GM18909 (cell line): ENCODE measurements around the gene TNRC6A.
"Not testable (repeated sequence)": the region's sequence is repeated elsewhere in the genome, so short reads cannot be mapped to it uniquely, and the experiment has no call there.

Experiments used
- ATAC-seq: cut with Tn5 transposase; IDR thresholded peaks from one replicate; pipeline ENCODE4 v1.9.1; 2021; ENCODE audit warnings: mild to moderate bottlenecking; ENCODE audit not compliant: unreplicated experiment, poor library complexity

The TNRC6A gene

DNA sequence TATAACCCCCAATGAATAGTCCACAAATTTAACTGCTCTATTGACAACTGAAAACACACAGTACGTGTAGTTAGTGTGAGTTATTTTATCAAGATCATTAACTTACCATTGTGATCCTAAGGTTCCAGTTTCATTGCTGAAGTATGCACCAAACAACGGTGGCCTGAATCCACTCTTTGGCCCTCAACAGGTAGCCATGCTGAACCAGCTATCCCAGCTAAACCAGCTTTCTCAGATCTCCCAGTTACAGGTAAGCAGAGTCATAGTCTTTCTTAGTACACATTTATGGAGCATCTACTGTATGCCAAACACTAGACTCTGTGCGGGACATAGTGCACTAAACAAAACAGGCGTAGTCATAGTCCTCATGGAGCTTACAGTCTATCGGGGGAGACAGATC is 76.0 kb downstream of the TNRC6A start:
- ATAC-seq, result no peak

DNA sequence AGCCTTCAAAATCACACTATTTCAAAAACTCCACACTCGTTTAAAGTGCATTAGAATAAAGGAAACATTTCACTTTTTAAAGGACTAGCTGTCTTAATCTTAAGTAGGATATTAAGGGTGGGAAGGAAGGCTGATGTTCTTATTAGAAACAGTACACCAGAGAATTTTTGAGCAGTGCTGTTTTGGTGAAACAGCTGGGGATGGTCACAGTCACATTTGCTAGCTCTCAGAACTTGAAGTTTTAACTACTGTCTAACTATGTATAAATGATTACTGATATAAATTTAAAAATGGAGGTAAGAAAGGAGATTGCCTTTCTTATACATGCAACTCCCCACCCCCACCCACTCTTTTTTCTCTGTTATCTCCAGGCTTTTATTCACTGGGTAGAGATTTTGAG is 77.8 kb downstream of the TNRC6A start:
- ATAC-seq, result no peak

DNA sequence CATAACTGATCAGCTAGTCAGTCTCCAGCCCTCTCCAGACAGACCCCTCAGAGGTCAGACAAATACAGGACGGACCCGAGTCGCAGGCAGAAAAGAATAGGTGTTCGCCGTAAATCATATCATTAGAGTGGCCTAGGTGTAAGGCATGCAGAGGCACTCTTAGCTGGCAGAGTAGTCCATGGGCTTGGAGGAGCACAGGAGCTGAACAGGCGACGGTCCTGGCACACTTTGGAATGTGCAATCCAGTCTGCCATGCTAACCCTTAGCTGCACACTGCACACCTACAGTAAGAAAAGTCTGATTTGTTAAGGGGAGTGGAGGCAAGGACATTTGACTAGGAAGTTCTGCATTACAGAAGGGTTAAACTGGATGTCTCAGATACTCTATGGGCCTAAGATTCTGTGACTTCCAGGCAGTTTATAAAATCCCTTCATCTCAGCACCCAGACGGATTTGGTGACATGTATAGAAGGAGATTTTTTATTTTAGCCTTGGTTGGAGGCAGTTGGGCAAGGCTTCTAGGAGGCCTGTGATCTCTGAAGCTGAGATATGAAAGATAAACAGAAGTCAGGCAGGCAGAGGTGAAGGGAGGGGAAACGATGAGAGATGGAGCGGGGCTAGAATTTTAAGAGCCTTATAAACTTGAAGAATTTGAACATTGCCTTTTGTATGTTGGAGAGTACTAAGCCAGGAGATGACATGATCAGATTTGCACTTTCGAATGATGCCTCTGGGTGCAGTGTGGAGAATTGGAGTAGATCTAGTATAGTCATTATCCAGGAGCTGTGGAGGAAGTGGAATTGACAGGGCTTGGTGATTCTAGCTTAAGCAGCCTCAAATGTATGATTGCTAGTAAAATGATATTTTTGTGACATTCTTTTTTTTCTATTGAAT is 81.7 kb downstream of the TNRC6A start:
- no peak for ATAC-seq

GRCh38 chr16:24812813-24813212 is 83.4 kb downstream of the TNRC6A start:
- not testable (repeated sequence) for ATAC-seq

DNA sequence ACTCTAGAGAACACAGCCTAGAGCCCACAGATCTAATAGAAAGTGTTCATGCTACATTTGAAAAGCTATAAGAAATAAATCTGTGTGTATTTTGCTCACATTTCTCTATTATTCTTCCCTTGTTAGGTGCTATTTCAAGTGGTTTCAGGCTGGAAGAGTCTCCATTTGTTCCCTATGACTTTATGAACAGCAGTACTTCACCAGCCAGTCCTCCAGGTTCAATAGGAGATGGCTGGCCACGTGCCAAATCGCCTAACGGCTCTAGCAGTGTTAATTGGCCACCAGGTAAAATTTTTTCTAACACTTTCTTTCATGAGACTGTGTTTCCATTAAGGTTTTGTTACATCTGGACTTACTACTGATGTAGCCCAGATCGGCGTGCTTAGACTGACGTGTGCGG is 85.6 kb downstream of the TNRC6A start:
- ATAC-seq, result no peak

GRCh38 chr16:24816688-24817087 is 87.2 kb downstream of the TNRC6A start:
- no peak for ATAC-seq

- no peak for ATAC-seq
Measured at GRCh38 chr16:24819462-24820040, 90.1 kb downstream of the TNRC6A start.

DNA sequence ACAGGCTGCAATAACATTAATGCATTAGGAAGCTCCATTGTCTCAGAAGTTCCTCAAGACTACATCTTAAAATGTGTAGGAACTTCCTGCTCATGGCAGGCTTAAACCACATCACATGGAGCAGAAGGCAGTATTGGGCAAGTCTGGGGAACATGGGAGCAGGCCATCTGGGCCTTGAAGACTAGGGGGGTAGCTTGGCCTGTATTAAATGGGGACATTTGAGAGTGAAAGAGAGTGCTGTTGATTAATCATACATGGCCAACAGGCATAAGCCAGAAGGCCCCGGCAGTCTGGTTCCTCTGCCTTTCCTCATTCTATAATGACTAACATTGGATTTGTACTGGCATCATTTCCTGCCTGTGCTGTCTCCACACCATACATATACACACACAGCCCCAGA is 91.1 kb downstream of the TNRC6A start:
- ATAC-seq, result no peak

DNA sequence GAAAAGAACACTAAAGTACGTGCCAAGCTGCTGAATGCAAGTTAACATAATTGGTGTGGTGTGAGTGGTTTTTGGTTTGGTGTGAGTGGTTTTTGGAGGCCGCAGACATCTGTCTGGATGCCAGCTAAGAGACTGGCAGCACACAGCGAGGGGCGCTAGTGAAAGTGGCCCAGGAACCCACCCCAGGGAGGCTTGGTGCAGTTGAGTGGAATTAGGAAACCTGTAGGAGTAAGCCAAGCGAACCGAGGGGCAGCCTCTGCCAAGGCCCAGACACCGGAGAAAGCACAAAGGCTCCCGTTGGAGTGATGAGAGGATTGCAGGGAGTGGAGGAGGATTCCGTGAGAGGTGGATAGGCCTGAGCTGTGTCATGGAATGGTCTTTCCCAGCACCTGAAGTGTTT is 91.7 kb downstream of the TNRC6A start:
- no peak for ATAC-seq

- ATAC-seq, result no peak
Measured at GRCh38 chr16:24822542-24822941, 93.1 kb downstream of the TNRC6A start.

DNA sequence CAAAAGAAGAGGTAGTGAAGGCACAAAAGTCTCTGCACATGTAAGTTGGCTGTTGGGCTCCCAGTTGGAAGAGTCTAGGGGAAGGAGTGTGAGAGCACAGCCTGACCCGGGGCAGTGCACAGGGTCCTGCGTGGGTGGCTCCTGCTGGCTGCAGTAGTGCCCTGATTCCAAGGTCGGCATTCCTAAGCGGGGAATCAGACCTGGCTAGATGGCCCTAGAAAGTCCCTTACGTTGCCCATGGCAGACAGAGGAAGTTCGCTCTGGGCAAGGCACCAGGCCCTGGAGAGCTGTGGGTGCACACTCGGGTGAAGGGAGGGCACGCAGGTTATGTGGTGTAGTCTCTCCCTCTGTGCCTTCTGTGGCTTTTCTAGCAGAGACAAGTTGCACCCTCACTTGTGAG is 93.5 kb downstream of the TNRC6A start:
- no peak for ATAC-seq

DNA sequence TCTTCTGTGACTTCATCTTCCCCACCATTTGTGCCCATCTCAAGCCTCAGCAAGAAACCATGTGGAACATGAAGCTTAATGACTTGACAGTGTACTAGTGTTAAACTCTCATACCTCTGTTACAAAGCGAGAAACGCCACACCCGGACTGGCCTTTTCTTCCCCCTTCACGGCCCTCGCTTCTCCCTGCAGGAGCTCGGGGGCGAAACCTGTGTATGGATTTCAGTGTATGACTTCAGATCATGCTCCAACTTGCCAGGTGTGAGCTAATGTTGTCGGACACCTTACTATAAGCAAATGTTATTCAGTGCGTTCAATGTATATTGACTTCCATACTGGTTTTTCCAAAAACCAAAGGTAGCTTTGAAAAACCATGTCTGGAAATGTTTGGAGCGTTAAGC is 96.2 kb downstream of the TNRC6A start:
- no peak for ATAC-seq

DNA sequence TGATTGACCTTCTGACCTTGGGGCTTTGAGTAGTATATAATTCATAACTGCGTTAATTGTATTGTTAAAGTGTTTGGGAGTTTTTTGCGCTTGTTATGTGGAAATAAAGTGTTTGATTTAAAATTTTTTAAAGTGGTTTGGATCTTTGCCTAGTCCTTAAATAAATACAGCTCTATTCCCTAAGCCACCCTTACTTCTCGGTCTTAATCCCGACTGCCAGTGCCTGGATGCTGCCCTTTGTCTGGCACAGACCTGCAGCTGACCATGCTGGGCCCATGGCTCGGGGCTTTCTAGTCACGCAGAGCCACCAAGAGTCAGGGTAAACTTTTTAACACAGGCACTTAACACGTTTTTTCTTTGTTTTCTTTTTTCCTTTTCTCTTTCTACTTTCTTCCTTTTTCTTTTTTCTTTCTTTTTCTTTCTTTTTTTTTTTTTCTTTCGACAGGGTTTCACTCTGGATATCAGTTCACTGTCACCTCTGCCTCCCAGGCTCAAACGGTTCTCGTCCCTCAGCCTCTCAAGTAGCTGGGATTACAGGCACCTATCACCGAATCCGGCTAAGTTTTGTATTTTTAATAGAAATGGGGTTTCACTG is 96.7 kb downstream of the TNRC6A start:
- no peak for ATAC-seq

DNA sequence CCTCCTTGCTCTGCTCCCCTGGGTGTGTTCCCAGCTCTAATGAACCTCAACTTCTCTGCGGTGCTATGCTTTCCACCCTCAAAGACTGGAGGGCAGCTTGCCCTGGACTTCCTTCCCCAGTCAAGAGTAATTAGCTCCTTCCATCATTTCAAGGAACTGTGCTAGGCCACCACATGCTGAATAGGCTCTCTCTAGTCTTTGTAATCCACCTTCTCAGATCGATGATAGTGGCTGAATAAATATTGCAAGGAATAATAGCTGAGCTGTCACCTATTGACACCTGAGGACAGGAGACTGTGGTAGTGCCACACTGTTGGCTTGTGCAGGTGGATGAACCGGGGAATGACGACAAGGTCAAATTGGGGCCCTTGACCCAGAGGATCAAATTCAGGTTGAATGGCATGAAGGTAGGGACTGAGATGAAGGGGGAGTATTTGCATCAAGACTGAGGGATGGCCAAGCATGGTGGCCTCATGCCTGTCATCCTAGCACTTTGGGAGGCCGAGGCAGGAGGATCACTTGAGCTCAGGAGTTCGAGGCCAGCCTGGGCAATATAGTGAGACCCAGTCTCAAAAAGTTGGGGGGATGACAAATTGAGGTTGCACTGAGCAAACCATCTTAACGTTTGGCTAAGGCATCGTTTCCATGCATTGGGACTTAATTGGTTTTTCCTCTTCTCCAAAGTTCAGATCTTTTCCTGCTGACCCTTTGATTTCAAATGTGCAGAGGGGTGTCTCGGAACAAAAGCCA is 97.5 kb downstream of the TNRC6A start:
- ATAC-seq, result no peak

GRCh38 chr16:24829153-24829552 is 99.7 kb downstream of the TNRC6A start:
- no peak for ATAC-seq

GRCh38 chr16:24833352-24833751 is 103.9 kb downstream of the TNRC6A start:
- no peak for ATAC-seq

- ATAC-seq, result no peak
Measured at GRCh38 chr16:24834459-24835335, 105.2 kb downstream of the TNRC6A start.

GRCh38 chr16:24836836-24837235 is 107.4 kb downstream of the TNRC6A start:
- ATAC-seq, result no peak

GRCh38 chr16:24837969-24838368 is 108.5 kb downstream of the TNRC6A start:
- ATAC-seq, result no peak
